Measurements from ENCODE around the gene DIPK1A.

DNA sequence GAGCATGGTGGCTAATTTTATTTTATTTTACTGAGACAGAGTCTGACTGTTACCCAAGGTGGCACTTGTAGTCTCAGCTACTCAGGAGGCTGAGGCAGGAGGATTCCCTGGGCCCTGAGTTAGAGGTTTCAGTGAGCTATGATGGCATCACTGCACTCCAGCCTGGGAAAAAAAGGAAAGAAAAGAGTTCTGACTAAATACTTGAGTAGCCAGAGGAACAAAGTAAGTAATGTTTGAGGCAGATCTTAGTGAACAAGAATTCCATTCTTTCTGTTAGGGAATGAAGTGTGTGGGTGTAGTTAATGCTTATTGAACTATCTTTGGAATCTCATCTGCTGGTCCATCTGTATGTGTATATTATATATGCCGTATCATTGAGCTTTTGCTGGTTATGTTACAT lies 163.3 kb downstream of the DIPK1A start:
- TF ChIP-seq, protein P1, sequence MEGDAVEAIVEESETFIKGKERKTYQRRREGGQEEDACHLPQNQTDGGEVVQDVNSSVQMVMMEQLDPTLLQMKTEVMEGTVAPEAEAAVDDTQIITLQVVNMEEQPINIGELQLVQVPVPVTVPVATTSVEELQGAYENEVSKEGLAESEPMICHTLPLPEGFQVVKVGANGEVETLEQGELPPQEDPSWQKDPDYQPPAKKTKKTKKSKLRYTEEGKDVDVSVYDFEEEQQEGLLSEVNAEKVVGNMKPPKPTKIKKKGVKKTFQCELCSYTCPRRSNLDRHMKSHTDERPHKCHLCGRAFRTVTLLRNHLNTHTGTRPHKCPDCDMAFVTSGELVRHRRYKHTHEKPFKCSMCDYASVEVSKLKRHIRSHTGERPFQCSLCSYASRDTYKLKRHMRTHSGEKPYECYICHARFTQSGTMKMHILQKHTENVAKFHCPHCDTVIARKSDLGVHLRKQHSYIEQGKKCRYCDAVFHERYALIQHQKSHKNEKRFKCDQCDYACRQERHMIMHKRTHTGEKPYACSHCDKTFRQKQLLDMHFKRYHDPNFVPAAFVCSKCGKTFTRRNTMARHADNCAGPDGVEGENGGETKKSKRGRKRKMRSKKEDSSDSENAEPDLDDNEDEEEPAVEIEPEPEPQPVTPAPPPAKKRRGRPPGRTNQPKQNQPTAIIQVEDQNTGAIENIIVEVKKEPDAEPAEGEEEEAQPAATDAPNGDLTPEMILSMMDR (IDR thresholded peaks at IDR 0.05) = no peak
- TF ChIP-seq POLR2A (IDR thresholded peaks at IDR 0.05) = no peak
- no peak for TF ChIP-seq EP300 (IDR thresholded peaks at IDR 0.05)
